ENCODE data around the gene GPX2.

DNA sequence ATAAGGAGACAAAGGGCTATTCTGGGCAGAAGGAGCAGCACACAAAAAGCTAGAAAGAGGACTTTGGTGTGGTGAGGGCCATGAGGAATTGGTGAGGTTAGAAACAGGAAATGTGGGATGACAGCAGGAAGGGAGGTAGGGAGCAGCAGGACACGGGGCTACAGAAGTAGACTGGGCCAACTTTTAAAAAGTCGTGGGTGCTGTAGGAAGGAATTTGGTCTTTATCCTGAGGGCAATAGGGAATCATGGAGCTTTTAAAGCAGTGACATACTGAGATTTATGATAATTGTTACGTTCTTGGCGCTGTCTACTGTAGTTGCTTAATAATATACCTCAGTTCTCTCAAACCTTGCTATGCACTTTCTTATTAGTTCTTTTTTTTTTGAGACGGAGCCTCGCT, 36.5 kb downstream of the GPX2 start:
- TF ChIP-seq, protein P1, sequence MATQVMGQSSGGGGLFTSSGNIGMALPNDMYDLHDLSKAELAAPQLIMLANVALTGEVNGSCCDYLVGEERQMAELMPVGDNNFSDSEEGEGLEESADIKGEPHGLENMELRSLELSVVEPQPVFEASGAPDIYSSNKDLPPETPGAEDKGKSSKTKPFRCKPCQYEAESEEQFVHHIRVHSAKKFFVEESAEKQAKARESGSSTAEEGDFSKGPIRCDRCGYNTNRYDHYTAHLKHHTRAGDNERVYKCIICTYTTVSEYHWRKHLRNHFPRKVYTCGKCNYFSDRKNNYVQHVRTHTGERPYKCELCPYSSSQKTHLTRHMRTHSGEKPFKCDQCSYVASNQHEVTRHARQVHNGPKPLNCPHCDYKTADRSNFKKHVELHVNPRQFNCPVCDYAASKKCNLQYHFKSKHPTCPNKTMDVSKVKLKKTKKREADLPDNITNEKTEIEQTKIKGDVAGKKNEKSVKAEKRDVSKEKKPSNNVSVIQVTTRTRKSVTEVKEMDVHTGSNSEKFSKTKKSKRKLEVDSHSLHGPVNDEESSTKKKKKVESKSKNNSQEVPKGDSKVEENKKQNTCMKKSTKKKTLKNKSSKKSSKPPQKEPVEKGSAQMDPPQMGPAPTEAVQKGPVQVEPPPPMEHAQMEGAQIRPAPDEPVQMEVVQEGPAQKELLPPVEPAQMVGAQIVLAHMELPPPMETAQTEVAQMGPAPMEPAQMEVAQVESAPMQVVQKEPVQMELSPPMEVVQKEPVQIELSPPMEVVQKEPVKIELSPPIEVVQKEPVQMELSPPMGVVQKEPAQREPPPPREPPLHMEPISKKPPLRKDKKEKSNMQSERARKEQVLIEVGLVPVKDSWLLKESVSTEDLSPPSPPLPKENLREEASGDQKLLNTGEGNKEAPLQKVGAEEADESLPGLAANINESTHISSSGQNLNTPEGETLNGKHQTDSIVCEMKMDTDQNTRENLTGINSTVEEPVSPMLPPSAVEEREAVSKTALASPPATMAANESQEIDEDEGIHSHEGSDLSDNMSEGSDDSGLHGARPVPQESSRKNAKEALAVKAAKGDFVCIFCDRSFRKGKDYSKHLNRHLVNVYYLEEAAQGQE (IDR thresholded peaks at IDR 0.05; ENCODE audit: low read depth), result no peak
- TF ChIP-seq CEBPB (IDR thresholded peaks at IDR 0.05), result no peak
- TF ChIP-seq, protein P2, sequence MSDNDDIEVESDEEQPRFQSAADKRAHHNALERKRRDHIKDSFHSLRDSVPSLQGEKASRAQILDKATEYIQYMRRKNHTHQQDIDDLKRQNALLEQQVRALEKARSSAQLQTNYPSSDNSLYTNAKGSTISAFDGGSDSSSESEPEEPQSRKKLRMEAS (IDR thresholded peaks at IDR 0.05), result no peak
- no peak for TF ChIP-seq FOXM1 (IDR thresholded peaks at IDR 0.05; ENCODE audit: borderline replicate concordance, low read depth)
- TF ChIP-seq NFIC (IDR thresholded peaks at IDR 0.05), result no peak
- no peak for TF ChIP-seq EP300 (IDR thresholded peaks at IDR 0.05; ENCODE audit: borderline replicate concordance)
- TF ChIP-seq TAF1 (IDR thresholded peaks at IDR 0.05; ENCODE audit: low read depth), result no peak
- TF ChIP-seq ZBTB7A (IDR thresholded peaks at IDR 0.05; ENCODE audit: low read depth), result no peak
- TF ChIP-seq TEAD4 (IDR thresholded peaks at IDR 0.05), result no peak
- TF ChIP-seq CREB1 (IDR thresholded peaks at IDR 0.05; ENCODE audit: low read depth), result no peak
- TF ChIP-seq, protein P3, sequence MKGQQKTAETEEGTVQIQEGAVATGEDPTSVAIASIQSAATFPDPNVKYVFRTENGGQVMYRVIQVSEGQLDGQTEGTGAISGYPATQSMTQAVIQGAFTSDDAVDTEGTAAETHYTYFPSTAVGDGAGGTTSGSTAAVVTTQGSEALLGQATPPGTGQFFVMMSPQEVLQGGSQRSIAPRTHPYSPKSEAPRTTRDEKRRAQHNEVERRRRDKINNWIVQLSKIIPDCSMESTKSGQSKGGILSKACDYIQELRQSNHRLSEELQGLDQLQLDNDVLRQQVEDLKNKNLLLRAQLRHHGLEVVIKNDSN (IDR thresholded peaks at IDR 0.05), result no peak
- TF ChIP-seq EGR1 (IDR thresholded peaks at IDR 0.05), result no peak
- TF ChIP-seq TCF12 (IDR thresholded peaks at IDR 0.05; ENCODE audit: low read depth), result no peak

Data from Ishikawa (cell line).